ENCODE measurements around the gene MAT2B. TPM values are rescaled to one million over a fixed set of nuclear protein-coding genes. Genes with fewer than 3 reads are reported as not detected.

Gene MAT2B
- total RNA-seq: 10 to 100 TPM; 60.5 to 90.4 (median 75.3) TPM
- polyA plus RNA-seq: 68.2 TPM
- long read RNA-seq, donor 1, transcript MAT2B-201 (7 exons, 2,226 nt): minor isoform, 22 of 247 reads
- long read RNA-seq, donor 1, transcript MAT2B-202 (7 exons, 2,103 nt): major isoform, 217 of 247 reads
- long read RNA-seq, donor 1, partial matches to known transcripts: 3 of 247 reads
- long read RNA-seq, donor 1, other reads (novel, unspliced or antisense): 5 of 247 reads
- long read RNA-seq, donor 2, transcript MAT2B-201 (7 exons, 2,226 nt): minor isoform, 7 of 115 reads
- long read RNA-seq, donor 2, transcript MAT2B-202 (7 exons, 2,103 nt): major isoform, 104 of 115 reads
- long read RNA-seq, donor 2, partial matches to known transcripts: 1 of 115 reads
- long read RNA-seq, donor 2, other reads (novel, unspliced or antisense): 3 of 115 reads
- long read RNA-seq, donor 3, transcript MAT2B-201 (7 exons, 2,226 nt): minor isoform, 84 of 619 reads
- long read RNA-seq, donor 3, transcript MAT2B-202 (7 exons, 2,103 nt): major isoform, 500 of 619 reads
- long read RNA-seq, donor 3, partial matches to known transcripts: 12 of 619 reads
- long read RNA-seq, donor 3, other reads (novel, unspliced or antisense): 21 of 619 reads
- long read RNA-seq, donor 4, transcript MAT2B-202 (7 exons, 2,103 nt): major isoform, 103 of 129 reads
- long read RNA-seq, donor 4, transcript MAT2B-201 (7 exons, 2,226 nt): minor isoform, 18 of 129 reads
- long read RNA-seq, donor 4, partial matches to known transcripts: 4 of 129 reads
- long read RNA-seq, donor 4, other reads (novel, unspliced or antisense): 4 of 129 reads

DNA sequence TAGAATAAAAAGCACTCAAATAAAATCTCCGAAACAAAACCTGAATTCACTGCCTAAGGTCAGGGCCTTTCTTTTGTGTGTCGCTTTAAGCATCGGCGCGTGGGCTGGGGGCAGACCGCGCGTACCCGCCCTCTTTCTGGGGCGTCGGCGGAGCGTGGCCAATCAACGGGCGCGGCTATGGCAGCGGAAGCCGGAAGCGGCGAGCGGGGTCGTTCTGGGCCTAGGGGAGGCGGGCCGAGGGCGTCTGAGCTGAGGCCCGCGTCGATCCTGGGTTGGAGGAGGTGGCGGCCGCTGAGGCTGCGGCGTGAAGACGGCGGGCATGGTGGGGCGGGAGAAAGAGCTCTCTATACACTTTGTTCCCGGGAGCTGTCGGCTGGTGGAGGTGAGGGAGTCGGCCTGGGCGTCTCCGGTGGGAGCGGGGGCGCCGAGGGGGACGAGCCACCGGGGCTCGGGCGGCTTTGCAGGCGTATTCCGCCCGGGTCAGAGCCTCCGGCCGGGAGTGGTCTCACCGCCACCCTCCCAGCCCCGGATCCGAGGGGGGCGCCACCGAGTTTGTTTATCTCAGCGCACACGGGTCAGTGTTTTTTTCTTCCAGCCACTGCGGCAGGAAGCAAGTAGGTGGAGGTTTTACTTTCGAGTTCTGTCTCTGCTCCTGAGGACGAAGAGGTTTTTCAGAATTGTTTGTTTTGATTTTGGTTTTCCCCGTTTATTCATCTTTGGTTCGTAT is at the start of gene MAT2B:
MAT2B (plus strand) TSS at position 252 of the 727 bp plus-strand sequence; CDS start at position 320, 68 bp downstream.
- peak; percentile 99 for ATAC-seq
- peak; percentile 97 to 99 (median 98) for DNase-seq
- H3K27ac ChIP-seq (ENCODE audit: low read length): peak within 1 kb of the TSS; percentile 97
- under 1% methylated on average over 64 of the region's 64 CpGs for WGBS
- H3K9me3 ChIP-seq (ENCODE audit: control insufficient read depth, low read length): no peaks in the 10 kb centered on the region
- peak within 1 kb of the TSS; percentile 76 for H3K4me3 ChIP-seq (ENCODE audit: low read length)
- H3K4me1 ChIP-seq (ENCODE audit: control insufficient read depth, insufficient read depth, low read length): peaks cover 2% of the 10 kb centered on the region
- intact Hi-C loops (cut with DNase I): loop anchor here in 1 of 4 donors (10.0 kb wide), 1 partner anchor 51 kb away; no protein-coding TSS in a partner anchor
- H3K27me3 ChIP-seq (ENCODE audit: control insufficient read depth, insufficient read depth): no peaks in the 10 kb centered on the region

DNA sequence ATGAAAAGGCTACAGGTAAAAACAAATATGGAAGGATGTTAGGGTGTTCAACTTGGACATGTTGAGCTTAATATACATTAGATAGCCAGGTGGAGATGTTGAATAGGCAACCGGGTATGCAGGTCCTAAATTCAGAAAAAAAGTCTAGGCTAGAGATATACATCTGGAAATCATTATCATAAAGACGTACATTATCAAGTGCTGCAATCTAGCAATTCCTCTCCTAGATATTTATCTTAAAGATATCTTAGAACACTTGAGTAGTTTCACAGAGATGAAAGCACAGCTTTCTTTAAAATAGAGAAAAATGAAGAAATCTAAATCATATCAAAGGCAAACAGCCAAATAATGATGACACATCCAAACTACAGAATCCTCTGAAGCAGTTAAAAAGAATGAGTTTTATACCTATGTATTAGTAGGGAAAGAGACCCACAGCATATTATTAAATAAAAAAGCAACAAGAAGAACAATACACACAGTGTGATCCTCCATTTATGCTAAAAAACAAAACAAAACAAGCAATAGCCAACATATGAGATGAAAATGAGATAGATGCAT is 49.3 kb upstream of the MAT2B start:
- no peak for DNase-seq
- intact Hi-C loops (cut with DNase I): loop anchor here in 1 of 4 donors (10.0 kb wide), 1 partner anchor 49 kb away; the partner anchor contains the start of gene MAT2B
- no peaks in the 10 kb centered on the region for H3K9me3 ChIP-seq (ENCODE audit: control insufficient read depth, low read length)
- H3K27me3 ChIP-seq (ENCODE audit: control insufficient read depth, insufficient read depth): no peaks in the 10 kb centered on the region
- 94% methylated on average over 2 of the region's 2 CpGs for WGBS
- ATAC-seq: no peak
- no peak overlapping the region for H3K4me3 ChIP-seq (ENCODE audit: low read length)
- peaks cover 2% of the 10 kb centered on the region for H3K4me1 ChIP-seq (ENCODE audit: control insufficient read depth, insufficient read depth, low read length)
- no peak overlapping the region for H3K27ac ChIP-seq (ENCODE audit: low read length)

DNA sequence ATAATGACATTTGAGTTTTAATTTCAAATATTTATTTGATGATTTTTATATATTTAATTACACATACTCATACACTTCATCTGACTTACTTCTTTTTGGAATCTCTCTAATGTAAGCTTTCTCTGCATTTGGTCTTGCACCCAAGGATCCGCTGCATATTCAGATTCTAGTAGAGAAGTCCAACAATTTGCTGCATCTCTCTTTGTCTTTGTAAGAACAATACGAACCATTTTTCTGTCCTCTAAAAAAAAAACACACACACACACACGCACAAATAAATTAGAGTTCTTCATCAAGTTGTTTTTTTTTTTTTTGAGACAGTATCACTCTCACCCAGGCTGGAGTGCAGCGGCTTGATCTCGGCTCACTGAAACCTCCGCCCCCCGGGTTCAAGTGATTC is 48.6 kb upstream of the MAT2B start:
- H3K4me1 ChIP-seq (ENCODE audit: control insufficient read depth, insufficient read depth, low read length): peaks cover 2% of the 10 kb centered on the region
- no peak overlapping the region for H3K4me3 ChIP-seq (ENCODE audit: low read length)
- DNase-seq (no peak), ATAC-seq (no peak)
- H3K27me3 ChIP-seq (ENCODE audit: control insufficient read depth, insufficient read depth): no peaks in the 10 kb centered on the region
- intact Hi-C loops (cut with DNase I): loop anchor here in 1 of 4 donors (10.0 kb wide), 1 partner anchor 48 kb away; the partner anchor contains the start of gene MAT2B
- H3K27ac ChIP-seq (ENCODE audit: low read length): no peak overlapping the region
- 93% methylated on average over 7 of the region's 7 CpGs for WGBS
- no peaks in the 10 kb centered on the region for H3K9me3 ChIP-seq (ENCODE audit: control insufficient read depth, low read length)

DNA sequence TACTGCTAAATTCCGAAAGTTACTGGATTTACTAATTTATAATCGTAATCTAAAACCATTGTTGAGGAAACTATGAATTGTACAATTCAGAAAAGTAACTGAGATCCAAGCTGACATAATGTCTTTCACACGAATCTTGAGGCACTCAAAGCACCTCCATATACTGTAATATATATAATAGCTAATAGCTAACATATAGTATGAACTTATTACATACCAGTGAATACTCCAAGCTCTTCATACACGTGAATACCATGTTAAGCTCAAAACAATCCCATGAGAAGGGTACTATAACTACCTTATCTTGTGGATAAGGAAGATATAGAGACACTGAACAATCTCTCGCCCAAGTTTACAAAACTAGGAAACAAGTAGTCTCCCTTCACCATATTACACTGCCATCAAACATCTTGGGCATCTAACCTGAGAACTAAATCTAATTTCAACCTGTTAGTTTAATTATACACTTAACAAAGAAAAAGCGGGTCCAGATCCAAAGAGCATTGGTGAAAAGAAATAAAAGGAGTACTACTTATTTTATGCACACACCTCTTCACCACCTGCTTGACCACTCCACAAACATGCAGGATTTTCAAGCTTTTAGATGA is 46.5 kb upstream of the MAT2B start:
- Histone ChIP-seq H3K27me3 (ENCODE audit: control insufficient read depth, insufficient read depth) (no peaks in the 10 kb centered on the region), H3K9me3 (ENCODE audit: control insufficient read depth, low read length) (no peaks in the 10 kb centered on the region), H3K4me1 (ENCODE audit: control insufficient read depth, insufficient read depth, low read length) (peaks cover 2% of the 10 kb centered on the region), H3K4me3 (ENCODE audit: low read length) (peak overlapping the region; percentile 82), H3K27ac (ENCODE audit: low read length) (no peak overlapping the region)
- DNase-seq (no peak), ATAC-seq (no peak)
- 38% methylated on average over 6 of the region's 6 CpGs for WGBS
- intact Hi-C loops (cut with DNase I): loop anchor here in 1 of 4 donors (10.0 kb wide), 1 partner anchor 46 kb away; the partner anchor contains the start of gene MAT2B

DNA sequence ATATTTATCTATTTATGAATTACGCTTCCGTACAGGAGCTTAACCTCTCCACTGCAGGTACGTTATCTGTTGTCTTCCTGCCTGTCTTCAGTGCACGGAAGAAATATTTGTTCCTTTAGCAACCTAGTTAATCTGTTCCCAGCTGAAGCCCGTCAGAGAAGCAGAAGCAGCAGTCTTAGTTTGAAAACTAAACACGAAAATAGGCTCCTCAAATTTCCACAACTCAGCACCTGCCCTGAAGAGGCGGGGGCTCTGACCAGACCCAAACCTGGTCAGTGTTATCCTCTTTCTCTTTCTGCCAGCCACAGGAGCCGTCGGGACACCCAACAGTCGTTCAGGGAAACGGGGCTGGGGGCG is 46.0 kb upstream of the MAT2B start:
- ATAC-seq (no peak), DNase-seq (no peak)
- WGBS: under 1% methylated on average over 12 of the region's 12 CpGs
- no peaks in the 10 kb centered on the region for H3K27me3 ChIP-seq (ENCODE audit: control insufficient read depth, insufficient read depth)
- H3K27ac ChIP-seq (ENCODE audit: low read length): peak overlapping the region; percentile 96
- intact Hi-C loops (cut with DNase I): loop anchor here in 1 of 4 donors (10.0 kb wide), 1 partner anchor 45 kb away; the partner anchor contains the start of gene MAT2B
- no peaks in the 10 kb centered on the region for H3K9me3 ChIP-seq (ENCODE audit: control insufficient read depth, low read length)
- H3K4me1 ChIP-seq (ENCODE audit: control insufficient read depth, insufficient read depth, low read length): peaks cover 2% of the 10 kb centered on the region
- H3K4me3 ChIP-seq (ENCODE audit: low read length): peak overlapping the region; percentile 82

DNA sequence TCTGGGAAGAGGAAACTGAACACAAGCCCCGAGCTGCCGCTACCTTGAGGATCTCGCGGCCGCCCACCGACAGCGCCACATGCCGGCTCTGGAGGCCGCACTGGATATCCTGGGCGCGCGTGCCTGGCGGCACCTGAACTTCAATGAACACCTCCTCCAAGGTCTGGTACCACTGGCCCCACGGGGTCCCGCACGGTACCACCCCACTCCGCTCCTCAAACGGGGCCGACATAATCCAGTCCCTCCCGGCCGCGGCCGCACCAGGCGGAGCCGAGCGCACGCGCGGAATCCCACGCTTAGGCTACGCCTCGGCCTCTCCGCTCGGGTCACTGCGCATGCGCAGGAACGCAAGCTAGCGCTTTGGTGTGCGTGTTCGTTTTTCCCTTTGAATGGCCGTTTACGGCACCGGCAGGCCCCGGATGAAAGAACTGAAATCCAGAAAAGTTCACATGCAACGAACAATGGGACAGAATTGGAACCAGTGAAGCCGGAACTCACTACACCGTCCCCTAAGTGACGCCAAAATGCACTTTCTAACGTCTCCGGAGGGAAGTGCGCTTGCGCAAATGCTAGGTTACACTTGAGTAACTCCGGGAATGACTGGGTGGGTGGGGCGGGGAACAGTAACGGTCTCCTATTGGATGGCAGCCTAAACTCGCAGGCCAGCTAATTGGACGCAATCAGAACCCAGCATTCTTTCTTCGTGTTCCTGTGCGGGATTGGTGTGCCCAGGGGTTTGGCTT is 45.4 kb upstream of the MAT2B start, which contains the start of gene NUDCD2:
NUDCD2 (minus strand) TSS at position 284 of the 743 bp plus-strand sequence; CDS start at position 232, 52 bp downstream.
- ATAC-seq: peak; percentile 97 to 98
- intact Hi-C loops (cut with DNase I): loop anchor here in 3 of 4 donors (5.0 to 10.0 kb wide), 3 partner anchors 37 to 45 kb away; partner anchors contain the start of gene MAT2B (in 1 of the 3)

DNA sequence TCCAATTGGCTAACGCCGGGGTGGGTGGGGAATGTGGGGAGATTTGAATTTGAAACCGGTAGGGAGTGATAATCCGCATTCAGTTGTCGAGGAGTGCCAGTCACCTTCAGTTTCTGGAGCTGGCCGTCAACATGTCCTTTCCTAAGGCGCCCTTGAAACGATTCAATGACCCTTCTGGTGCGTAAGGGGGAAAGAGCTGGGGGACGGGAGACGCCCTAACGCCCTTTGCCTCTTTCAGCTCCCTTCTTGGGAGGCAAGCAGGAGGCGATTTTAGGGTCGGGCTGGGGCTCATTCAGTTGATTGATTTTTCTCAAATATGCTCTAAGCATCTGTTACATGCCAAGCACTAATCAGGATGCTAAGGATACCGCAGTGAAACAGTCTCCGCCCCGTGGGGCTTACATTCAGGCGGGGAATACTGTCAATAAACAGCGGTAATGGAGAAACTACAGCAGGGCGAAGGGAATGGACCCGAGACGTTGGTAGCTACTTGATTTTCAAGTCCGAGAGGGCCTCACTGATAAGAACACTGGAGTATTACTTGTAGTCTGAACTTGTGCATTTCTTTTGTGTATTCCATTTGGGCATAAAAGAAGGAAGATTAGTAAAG is 44.8 kb upstream of the MAT2B start, which contains the start of gene HMMR:
HMMR (plus strand) TSS at position 71 of the 610 bp plus-strand sequence; CDS start at position 132, 61 bp downstream.
- WGBS: under 1% methylated on average over 23 of the region's 23 CpGs
- no peaks in the 10 kb centered on the region for H3K27me3 ChIP-seq (ENCODE audit: control insufficient read depth, insufficient read depth)

More for the DNA sequence above, 45.4 kb upstream of the MAT2B start, which contains the start of gene NUDCD2:
- no peaks in the 10 kb centered on the region for H3K9me3 ChIP-seq (ENCODE audit: control insufficient read depth, low read length)
- no peaks in the 10 kb centered on the region for H3K27me3 ChIP-seq (ENCODE audit: control insufficient read depth, insufficient read depth)
- peak; percentile 97 to 99 (median 98) for DNase-seq
- H3K4me1 ChIP-seq (ENCODE audit: control insufficient read depth, insufficient read depth, low read length): peaks cover 2% of the 10 kb centered on the region
- under 1% methylated on average over 59 of the region's 59 CpGs for WGBS
- peak within 1 kb of the TSS; percentile 82 for H3K4me3 ChIP-seq (ENCODE audit: low read length)
- peak within 1 kb of the TSS; percentile 96 for H3K27ac ChIP-seq (ENCODE audit: low read length)

DNA sequence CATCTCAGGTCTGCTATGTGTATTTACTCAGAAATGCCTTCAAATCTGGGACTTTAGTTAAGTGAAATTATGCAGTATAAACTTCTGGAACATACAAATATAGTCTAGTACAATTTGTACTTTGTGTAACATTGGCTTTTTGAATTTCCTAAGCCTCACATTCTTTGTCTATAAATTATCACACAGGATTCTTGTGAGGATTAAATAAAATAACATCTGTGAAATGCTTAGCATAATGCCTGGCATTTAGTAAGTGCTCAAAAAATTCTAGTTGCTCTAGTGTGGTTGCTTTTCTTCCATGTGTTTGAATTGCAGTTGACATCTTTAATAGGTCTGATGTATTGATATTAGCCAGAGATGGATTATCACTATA is 42.4 kb upstream of the MAT2B start:
- Histone ChIP-seq H3K27ac (ENCODE audit: low read length) (no peak overlapping the region), H3K4me1 (ENCODE audit: control insufficient read depth, insufficient read depth, low read length) (peaks cover 2% of the 10 kb centered on the region), H3K27me3 (ENCODE audit: control insufficient read depth, insufficient read depth) (no peaks in the 10 kb centered on the region), H3K4me3 (ENCODE audit: low read length) (no peak overlapping the region), H3K9me3 (ENCODE audit: control insufficient read depth, low read length) (no peaks in the 10 kb centered on the region)
- DNase-seq: no peak
- intact Hi-C loops (cut with DNase I): loop anchor here in 2 of 4 donors (5.0 kb wide), 2 partner anchors 34 to 39 kb away; no protein-coding TSS in a partner anchor
- ATAC-seq: no peak

More for the DNA sequence above, 44.8 kb upstream of the MAT2B start, which contains the start of gene HMMR:
- intact Hi-C loops (cut with DNase I): loop anchor here in 2 of 4 donors (5.0 kb wide), 2 partner anchors 37 to 42 kb away; no protein-coding TSS in a partner anchor
- peak within 1 kb of the TSS; percentile 96 for H3K27ac ChIP-seq (ENCODE audit: low read length)
- no peaks in the 10 kb centered on the region for H3K9me3 ChIP-seq (ENCODE audit: control insufficient read depth, low read length)
- peak within 1 kb of the TSS; percentile 82 for H3K4me3 ChIP-seq (ENCODE audit: low read length)
- peaks cover 2% of the 10 kb centered on the region for H3K4me1 ChIP-seq (ENCODE audit: control insufficient read depth, insufficient read depth, low read length)
- ATAC-seq (no peak), DNase-seq (no peak)

DNA sequence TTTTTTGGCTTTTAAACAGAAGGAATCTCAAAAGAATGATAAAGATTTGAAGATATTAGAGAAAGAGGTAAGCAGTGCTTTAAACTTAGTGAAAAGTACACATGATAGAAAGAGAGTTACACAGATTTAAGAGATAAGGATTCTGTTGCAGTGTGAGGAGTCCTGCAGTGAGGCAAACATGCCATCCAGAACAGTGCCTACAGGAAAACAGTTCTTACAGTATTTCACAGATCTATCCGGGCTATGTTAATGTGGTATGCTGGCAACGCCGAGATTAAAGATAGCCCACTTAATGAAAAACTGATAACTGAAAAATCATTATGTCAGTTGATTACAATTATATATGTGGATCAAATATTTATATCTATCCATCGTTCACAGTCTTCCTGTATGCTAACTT is 37.7 kb upstream of the MAT2B start:
- H3K9me3 ChIP-seq (ENCODE audit: control insufficient read depth, low read length): no peaks in the 10 kb centered on the region
- 72% methylated on average over 4 of the region's 4 CpGs for WGBS
- ATAC-seq (no peak), DNase-seq (no peak)
- no peak overlapping the region for H3K27ac ChIP-seq (ENCODE audit: low read length)
- H3K27me3 ChIP-seq (ENCODE audit: control insufficient read depth, insufficient read depth): no peaks in the 10 kb centered on the region
- H3K4me1 ChIP-seq (ENCODE audit: control insufficient read depth, insufficient read depth, low read length): no peaks in the 10 kb centered on the region
- intact Hi-C loops (cut with DNase I): no loop called here
- no peak overlapping the region for H3K4me3 ChIP-seq (ENCODE audit: low read length)
